ENCODE results near the gene HOXC11.

Gene HOXC11

DNA sequence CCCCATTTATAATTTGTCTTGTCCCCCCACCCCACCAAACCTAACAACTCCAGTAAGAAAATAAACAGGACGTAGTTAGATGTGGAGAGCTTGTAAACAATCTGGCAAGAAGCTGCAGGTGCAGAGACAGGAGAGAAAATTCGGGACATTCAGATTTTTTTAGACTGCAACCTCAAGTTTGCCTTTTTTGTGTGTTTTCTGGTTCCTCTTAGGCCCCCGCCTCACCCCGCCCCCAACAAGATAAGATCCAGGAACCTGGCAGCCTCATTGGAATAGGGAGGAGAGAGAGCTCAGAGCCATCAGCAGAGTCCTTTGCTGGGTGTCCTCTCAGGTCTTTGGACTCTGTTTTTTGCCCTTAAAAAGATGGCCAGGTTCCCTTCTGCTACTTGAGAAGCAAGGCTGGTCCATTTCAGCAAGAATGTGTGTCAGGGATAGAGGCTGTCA is 14.9 kb downstream of the HOXC11 start:
- no peak for DNase-seq

DNA sequence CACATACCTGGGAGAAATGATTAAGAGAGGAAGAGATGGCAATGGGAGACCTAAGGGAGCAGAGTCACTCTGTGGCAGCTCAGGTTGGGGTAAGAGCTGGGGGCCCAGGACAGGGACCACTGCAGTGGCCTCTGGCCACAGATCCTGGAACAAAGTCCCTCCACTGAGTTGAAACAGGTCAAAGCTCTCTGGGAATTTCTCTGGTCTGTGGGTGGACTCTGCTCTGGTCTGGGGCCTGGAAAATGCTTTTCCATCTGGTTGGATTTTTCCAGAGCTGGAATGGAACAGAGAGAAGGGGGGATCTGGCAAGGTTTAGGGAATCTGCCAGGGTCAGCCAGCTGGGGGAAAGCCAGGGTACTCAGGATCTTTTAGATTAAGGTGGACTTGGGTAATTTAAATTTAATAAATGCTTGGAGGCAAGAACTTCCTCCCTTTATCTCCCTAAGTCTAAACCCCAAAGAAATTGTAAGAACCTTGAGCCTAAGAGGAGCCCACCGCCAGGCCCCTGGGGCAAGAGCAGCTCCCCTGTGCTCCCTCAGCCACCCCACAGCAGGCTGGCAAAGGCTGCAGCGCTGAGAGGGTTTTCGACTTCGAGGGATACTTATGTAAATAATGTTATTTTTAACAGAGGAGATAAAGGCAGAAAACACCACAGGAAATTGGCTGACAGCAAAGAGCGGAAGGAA is 15.8 kb downstream of the HOXC11 start:
- no peak for DNase-seq

DNA sequence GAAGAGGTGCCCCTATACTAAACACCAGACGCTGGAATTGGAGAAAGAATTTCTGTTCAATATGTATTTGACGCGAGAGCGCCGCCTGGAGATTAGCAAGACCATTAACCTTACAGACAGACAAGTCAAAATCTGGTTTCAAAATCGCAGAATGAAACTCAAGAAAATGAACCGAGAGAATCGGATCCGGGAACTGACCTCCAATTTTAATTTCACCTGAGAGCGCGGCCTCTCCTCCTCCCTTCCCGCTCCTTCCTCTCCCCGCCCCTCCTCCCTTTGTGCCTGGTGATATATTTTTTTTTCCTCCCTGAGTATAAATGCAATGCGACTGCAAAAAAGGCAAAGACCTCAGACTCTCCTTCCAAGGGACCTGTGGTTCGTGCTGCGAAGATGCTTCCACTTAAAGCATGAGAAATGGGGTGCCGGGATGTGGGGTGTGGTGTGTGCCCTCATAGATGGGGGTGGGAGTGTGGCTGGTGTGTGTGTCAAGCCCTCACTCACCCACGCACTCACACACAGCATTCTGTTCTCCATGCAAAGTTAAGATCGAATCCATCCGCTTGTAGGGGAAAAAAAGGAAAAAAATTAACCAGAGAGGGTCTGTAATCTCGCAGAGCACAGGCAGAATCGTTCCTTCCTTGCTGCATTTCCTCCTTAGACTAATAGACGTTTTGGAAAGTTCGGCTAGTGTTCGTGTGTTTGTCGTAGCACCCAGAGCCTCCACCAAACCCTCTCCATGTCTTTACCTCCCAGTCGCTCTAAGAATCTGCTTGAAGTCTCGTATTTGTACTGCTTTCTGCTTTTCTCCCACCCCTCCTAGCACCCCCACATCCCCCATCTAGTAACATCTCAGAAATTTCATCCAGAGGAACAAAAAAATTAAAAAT is 16.5 kb downstream of the HOXC11 start:
- peak; percentile 77 for DNase-seq

DNA sequence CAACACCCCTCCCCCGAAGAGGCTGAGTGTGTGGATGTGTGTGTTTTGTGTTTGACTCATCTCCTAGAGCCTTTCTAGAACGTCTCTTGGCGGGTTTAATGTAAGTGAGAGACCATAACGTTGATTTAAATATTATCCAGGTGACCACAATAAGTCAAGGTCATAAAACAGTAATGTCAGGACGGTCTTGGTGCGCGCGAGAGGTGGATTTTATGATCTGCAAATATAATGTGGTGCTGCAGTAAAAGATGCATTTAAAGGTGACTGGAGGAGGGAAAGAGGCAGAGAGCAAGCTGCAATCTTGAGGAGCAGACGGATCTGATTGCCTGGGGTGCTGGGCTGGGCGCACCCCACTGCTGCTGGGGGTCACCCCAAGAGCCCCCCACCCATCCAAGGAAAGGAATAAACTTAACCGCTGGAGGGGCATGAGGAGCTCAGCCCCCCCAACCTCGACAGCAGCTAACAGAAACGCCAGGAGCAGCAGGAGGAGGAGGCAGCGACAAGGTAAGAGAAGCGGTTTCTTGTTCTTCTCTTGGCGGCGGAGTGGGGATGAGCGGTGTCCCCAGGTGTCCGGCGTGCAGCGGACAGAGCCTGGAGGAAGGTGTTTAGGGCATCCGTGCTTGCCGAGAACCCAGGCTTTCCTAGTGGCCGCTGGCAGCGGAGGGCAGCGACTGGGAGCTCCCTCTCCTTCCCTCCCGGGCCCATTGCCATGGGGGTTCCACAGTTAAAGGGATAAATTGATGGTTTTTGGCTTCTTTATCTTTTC is 17.6 kb downstream of the HOXC11 start:
- DNase-seq, result peak; percentile 58

DNA sequence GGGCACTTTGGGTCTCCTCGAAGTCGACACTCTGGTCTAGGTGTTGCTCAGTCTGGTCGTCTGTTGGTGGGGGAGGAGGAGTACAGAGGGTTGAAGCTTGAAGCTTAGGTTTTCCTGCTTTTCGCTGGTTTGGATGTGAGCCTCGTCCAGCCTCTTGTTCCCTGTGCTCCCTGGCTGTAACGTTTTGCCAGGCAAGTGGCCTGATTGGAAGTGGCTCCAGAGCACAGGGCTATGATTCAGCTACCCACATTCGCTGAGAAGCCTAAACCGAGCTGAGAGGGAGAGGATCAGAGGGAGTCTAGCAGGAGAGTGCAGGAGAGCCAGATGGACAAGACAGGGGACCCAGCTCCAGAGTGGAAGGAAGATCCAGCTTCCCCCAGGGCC is 18.1 kb downstream of the HOXC11 start:
- peak; percentile 53 for DNase-seq

DNA sequence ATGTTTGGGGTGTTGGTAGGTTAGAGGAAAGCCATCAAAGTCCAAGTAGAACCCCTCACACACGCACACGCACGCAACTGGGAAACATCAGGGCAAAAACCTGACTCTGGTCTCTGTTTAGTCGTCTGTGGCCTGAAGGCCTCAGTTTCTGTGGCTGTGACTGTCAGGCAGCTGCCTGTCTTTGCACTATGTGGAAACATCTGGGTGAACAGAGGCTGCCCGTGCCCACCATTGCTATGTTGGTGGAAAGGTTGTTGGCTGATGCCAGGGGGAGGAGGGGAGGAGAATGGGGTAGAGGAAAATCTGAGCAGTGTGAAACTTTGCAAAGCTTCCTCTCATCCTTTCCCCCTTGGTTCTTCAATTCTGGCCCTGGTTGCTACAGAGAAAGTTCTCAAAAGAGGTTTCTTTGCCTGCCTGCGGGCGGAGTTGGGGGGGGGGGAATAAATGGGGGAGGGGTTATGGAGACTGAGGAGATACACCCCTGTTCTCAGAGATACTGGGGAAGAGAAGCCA is 19.5 kb downstream of the HOXC11 start:
- DNase-seq, result no peak

DNA sequence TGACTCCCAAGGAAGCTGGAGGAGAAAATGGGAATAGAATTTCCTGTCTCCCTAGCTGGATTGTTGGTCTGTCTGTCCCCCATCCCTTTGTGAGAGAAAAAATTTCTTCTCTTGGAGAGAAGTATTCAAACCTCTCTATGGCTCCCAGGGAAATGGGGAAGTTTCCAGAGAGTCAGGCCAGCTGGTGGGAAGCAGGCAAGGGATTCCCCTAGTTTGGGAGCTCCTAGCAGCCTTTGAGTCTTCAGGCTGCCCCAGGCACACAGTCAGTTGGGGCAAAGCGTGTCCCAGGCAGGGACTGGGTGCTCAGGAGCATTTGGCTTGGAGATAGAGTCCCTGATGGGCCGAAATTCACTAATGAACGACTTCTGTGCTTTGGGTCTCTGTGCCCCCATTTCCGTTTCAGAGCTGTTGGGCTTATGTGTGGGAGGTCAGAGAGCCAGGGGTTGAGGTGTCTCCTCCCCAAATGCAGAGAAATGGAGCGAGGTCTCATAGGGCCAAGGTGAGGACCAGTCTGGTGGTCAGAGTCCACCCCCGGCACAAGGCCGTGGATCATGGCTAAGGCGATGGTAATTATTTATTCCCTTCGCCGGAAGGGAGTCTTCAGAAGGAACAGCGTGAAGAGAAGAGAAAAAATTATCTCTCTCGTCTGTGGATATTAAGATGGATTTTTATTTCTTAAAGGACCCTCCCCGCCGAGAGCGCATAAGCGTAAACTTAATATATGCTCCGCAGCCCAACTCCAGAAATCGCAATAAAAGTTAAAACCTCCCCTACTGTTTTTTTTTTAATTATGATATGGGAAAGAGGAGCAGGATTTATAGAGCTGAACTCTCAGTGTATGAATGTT is 20.5 kb downstream of the HOXC11 start:
- DNase-seq, result no peak

DNA sequence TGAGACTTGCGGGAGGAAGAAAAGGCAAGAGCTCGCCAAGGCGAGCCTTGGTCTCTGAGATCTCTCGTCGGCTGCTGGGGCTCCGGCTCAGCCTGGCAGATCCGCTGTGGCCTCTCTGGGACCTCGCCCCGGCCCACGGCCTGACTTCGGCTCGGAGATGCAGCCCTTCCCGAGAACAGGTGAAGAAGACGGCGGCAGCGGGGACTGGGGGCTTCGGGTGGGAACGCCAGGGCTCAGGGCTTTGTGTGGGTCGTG is 21.0 kb downstream of the HOXC11 start:
- no peak for DNase-seq

DNA sequence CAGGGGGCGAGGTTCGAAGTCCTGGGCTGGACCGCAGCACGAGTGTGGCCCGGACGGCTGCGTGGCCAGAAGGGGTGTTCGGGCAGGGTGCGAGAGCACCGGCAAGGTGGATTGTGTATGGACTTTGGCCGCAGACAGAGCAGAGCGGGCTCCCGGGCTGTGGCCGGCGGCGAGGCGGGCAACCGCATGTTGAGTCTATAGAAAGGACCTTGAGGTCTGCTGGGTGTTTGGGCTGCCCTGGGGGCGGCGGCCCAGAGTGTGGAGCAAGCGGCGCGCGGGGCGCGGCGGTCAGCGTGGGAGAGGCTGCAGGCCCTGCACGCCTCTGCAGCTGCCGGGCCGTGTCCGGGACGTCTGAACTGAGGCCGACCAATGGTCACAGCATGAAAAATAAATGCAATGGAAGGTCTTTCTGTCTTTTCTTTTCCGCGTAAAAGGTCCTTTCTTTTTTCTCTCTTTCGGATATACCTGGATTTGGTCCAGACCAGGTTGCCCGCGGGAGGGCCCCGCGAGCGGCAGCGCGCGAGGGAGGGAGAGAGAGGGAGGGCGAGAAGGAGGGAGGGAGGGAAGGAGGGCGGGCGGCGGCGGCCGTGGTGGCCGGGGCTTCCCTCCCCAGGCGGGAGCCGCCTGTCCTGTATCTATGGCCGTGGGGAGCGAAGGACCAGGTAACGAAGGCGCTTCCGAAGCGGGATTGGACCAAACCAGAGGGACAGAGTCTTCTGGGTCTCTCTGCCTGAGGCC is 21.5 kb downstream of the HOXC11 start:
- DNase-seq, result no peak

DNA sequence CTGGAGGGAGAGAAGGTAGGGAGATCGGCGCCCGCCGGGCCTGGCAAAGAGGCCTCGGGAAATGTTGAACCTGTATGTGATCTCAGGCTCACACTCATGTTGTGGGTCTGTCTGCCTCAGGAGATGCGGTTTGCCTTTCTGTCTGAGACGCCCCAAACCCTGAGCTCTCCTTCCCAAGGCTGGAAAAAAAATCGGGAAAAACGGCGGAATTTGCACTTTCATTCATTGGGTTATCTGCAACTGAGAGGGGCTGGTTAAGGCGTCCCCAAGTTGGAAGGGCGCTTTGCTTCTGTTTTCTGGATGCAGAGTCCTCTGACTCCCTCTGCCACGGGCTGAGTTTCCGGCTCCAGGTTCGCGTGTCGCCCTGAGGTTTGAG is 22.1 kb downstream of the HOXC11 start:
- DNase-seq, result peak; percentile 61

DNA sequence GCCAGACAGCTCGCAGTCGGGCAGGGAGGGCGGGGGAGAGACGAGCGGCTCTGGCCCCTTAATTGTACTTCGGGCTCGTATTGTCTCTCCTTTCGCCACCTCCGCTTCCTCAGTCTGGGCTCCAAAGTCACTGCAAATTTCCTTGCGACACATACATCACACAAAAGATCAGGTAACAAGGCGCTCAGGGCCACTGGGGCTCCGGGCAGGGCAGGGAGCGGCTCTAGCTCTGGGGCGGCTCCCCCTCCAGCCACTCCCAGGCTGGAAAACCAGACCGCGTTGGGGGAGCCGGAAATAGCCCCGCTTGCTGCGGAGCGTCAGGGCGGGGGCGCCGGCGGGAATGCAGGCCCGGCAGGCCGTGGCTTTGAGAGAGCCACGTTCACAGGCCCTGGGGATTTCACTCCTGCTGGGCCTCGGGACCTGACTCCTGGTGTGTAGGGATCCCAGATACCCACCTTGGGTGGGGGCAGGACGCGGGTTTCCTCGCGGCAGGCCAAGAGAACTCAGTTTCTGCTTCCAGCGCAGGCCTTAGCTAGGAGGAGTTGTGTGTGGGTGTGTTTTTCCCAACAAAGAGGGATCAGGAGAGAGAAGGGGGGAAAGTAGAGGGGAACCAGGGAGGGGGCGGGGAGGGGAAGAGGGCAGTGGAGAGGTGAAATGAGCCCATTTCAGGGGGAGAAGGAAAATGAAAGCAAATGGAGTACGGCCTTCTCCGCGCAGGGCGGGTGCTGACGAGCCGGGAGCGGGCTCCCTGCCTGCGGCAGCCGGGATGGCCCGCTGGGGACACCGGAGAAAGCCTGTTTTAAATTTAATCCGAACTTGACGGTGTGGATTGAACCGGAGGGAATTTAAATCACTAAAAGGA is 22.7 kb downstream of the HOXC11 start:
- peak; percentile 61 for DNase-seq

DNA sequence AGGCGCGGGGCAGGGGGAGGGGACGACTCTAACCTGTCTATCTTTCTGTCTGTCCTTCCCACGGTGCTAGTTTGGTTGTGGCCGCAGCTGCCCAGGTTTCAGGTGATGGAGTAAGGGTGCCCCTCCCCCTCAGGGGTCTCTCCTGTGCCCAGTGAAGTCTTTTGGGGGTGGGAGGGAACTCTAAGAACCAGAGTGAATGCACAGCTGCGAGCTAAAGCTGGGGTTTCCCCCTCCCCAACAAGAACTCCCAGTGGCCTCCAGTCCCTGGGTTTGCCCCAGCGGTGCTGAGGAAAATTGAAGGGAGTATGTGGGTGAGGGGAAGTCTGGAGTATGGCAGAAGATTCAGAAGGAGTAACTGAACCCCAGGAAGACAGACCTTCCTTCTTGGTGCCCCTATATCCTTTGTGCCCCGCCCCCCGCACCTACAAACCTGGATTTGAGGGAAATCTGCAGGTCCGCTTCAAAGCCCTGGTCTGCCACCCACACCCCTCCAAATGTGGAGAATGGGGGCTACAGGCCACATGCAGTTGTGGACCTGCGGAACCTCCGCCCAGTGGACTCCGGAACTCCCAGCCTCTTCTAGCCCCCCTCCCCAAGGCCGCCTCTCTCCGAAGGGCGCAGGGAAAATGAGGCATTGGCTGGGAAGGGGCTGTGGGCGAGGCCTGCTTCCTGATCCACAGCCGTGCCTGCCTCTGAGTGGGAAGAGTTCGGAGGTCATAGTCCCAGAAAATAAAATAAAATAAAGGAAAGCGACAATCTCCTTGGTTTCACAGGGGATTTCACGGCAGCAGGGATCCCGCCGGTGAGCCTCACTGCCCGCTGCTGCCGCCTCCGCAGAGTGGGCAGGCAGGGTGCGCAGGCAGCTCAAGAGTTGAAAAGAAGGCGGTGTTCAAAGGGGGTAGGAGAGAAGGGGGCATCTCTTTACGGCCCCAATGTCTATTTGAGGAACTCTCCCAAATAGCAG is 23.6 kb downstream of the HOXC11 start:
- no peak for DNase-seq

DNA sequence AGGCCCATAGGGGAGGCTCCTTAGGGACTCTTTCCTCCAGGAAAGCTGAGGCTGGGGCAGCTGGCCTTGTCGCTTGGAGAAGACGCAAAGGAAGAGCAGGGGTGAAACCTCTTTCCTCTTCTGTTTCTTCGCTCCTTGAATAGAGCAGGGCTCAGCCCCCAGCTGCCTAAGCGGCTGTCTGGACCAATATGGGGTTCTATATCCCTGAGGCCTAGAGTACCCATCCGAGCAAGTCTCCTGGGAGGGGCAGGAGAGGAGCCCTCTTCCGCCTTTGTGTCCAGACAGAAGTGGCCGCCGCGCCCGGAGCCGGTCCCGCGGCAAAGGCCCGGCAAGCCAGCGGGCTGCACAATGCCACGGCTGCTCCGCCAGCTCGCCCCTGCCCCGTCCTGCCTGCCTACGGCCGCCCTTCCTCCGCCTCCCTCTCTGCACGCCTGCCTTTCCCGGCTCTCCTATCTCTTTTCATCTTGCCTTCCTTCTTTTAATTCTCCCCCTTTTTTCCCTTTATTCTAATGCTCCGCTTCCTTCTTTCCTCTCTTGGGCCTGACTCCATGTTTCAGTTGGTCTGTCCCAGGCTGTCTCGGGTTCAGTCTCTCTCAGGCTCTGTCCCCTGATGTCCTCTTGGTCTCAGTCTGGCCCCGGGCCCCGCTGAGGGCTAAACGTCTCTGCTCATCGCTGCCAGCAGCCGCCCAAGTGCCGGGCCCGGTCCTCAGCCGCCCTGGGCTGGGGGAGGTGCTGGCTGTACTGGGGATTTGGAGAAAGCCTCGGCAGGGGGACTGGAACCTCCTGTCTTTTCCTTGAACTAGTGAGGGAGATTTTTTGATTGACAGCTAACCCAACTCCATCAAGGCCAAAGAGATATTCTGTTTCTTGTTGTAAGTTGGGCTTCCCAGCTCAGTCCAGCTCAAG is 24.5 kb downstream of the HOXC11 start:
- DNase-seq, result no peak

DNA sequence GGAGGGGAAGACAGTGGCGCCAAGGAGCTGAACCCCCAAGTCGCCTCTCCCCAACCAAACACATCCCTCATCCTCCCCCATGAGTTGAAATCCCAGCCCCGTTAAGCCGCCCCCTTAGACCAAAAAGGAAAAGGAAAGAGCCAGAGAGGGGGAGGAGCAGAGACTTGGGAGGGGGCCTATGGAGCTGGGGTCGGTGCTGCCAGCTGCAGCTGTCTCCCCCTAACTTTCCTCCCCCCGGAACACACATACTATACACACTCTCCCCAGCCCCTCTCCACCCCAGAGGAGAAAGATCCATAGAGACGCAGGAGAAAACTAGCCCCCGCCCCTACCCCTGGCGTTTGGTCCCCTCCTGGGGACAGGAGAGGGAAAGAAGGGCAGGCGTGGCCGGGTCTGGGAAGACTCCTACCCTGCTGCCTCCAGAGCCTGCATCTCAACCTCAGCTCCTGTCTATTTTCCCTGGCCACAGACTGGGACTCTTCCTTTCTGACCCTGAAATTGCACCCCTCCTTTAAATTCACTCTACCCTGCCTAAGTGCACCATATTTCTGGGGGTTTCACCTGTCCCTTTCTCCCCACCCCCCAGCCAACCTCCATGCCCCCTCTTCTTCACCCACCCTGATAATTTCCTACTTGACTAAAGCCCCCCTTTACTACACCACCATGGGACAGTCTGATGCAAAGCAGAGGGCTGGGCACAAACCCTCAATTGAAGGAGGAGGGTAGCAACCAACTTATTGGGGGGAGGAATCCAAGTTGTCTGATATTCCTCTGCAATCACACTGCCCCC is 25.4 kb downstream of the HOXC11 start:
- DNase-seq, result no peak

DNA sequence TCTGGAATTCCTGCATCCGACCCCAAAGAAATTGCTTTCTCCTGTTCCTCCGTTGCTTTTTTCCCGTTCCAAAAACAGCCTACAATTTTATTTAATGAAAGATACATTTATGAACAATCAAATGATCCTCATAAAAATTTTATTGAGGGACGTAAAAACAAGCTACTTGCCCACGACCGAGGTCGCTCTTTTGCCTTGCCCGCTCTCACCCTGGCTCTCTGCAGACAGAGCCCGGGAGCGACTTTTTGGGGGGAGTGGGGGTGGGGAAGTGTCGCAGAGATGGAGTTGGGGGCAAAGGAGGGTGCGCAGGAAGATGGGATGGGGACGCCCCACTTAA is 25.9 kb downstream of the HOXC11 start:
- no peak for DNase-seq

DNA sequence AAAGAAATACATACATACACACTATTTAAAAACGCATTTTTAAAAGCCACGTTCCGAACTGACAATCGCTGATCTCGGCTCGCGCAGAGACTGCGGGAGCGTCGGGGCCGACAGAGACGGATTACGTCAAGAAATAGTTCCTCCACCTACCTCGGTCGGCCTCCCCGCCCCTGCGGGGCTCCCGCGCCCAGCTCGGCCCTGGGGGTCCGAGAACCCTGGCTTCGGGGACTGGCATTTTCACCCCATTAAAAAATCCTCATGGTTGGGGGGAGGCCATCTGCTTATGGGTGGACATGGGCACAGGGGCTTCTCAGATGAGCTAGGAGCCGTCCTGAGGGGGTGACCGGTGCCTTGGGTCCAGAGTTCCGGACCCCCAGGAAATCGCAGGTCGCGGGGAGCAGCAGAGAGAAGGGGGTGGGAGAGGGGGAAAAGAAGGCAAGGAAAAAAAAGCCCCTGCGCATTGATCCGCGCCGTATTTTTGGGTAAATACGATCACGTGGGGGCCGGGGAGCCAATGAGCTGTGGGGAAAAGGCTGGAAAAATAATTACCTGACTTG is 26.7 kb downstream of the HOXC11 start:
- peak; percentile 90 for DNase-seq

All from NCI-H1092 treated with DMSO at 0.1 percent for 48 hours (cell line).